ENCODE data around the gene TTLL5. TPM values are rescaled to one million over a fixed set of nuclear protein-coding genes. Genes with fewer than 3 reads are reported as not detected.

Gene TTLL5
- total and polyA plus RNA-seq, 2 of the 13 experiments (the other 11 are each of a cell fraction or from before 2014, with no cell fraction given): 11.8 to 18.8 TPM

- TF ChIP-seq ZNF567 (CRISPR knock-in tag; IDR thresholded peaks at IDR 0.05; ENCODE audit: borderline replicate concordance) (no peak), RBM39 (IDR thresholded peaks at IDR 0.05; ENCODE audit: low read depth, low read length, poor library complexity, severe bottlenecking) (peak; percentile 48), ZFY (CRISPR knock-in tag; IDR thresholded peaks at IDR 0.05) (peak; percentile 57), MYC (CRISPR knock-in tag; IDR thresholded peaks at IDR 0.05; ENCODE audit: borderline replicate concordance) (peak; percentile 10; the same call in 1 of the 2 replicates), ZMYM3 (CRISPR knock-in tag; IDR thresholded peaks at IDR 0.05) (peak; percentile 79), ZSCAN22 (CRISPR knock-in tag; IDR thresholded peaks at IDR 0.05) (no peak), ZNF367 (CRISPR knock-in tag; IDR thresholded peaks at IDR 0.05; ENCODE audit: borderline replicate concordance) (no peak), BCL3 (CRISPR knock-in tag; IDR thresholded peaks at IDR 0.05) (0 out of 2 replicates have a peak, but pooled peaks have one; percentile 26), HOXA5 (CRISPR knock-in tag; IDR thresholded peaks at IDR 0.05) (peak; percentile 33; the same call in 1 of the 2 replicates), HNRNPK (IDR thresholded peaks at IDR 0.05; ENCODE audit: low read depth, low read length, poor library complexity, severe bottlenecking) (peak; percentile 57), RBFOX2 (IDR thresholded peaks at IDR 0.05; ENCODE audit: low read depth, low read length) (0 out of 2 replicates have a peak, but pooled peaks have one; percentile 27), JUND (CRISPR knock-in tag; IDR thresholded peaks at IDR 0.05) (no peak), HOXA7 (CRISPR knock-in tag; IDR thresholded peaks at IDR 0.05) (no peak), ZFP82 (CRISPR knock-in tag; IDR thresholded peaks at IDR 0.05; ENCODE audit: borderline replicate concordance) (0 out of 2 replicates have a peak, but pooled peaks have one; percentile 32), SP5 (CRISPR knock-in tag; IDR thresholded peaks at IDR 0.05; ENCODE audit: borderline replicate concordance, low read depth) (no peak), ZKSCAN5 (CRISPR knock-in tag; IDR thresholded peaks at IDR 0.05) (0 out of 2 replicates have a peak, but pooled peaks have one; percentile 33), ZNF777 (CRISPR knock-in tag; IDR thresholded peaks at IDR 0.05) (peak; percentile 92), ZNF142 (CRISPR knock-in tag; IDR thresholded peaks at IDR 0.05) (no peak), HDAC1 (CRISPR knock-in tag; IDR thresholded peaks at IDR 0.05) (peak; percentile 33; the same call in 1 of the 2 replicates), TBX2 (CRISPR knock-in tag; IDR thresholded peaks at IDR 0.05; ENCODE audit: borderline replicate concordance) (peak; percentile 37; the same call in 1 of the 2 replicates), SAP130 (CRISPR knock-in tag; IDR thresholded peaks at IDR 0.05; ENCODE audit: low read depth) (peak; percentile 42), ZNF101 (CRISPR knock-in tag; IDR thresholded peaks at IDR 0.05; ENCODE audit: borderline replicate concordance, low read depth) (no peak), HNRNPLL (IDR thresholded peaks at IDR 0.05; ENCODE audit: low read depth, low read length, poor library complexity, severe bottlenecking) (peak; percentile 78), CHD4 (IDR thresholded peaks at IDR 0.05; ENCODE audit: borderline replicate concordance, low read length) (no peak)
These were observed 321.4 kb downstream of the TTLL5 start (continued) for GRCh38 chr14:75982266-75983018.
